HepG2 (cell line): Measurements from ENCODE around the gene SLC17A9. TPM values are rescaled to one million over a fixed set of nuclear protein-coding genes. Genes with fewer than 3 reads are reported as not detected.

Source experiments
- ATAC-seq: fragments of 200-7000 bp; cut with Tn5 transposase; 3 replicates; pipeline ENCODE4 v1.9.1; 2020; ENCODE audit warnings: mild to moderate bottlenecking, moderate library complexity
- BruUV-seq: library from RNA; stranded (reverse); fragments of 400-500 nt; replicated peaks from 2 replicates; lab custom pipeline; 2021; lab: Mats Ljungman, UMichigan
- CTCF ChIA-PET: fragments of 300-600 bp; formaldehyde crosslinking; extraction: SDS; loops from one replicate; lab custom pipeline; 2021; ENCODE audit warnings: low total read pairs, inconsistent platforms, low intra/inter-chr PET ratio; lab: Yijun Ruan, JAX
- POLR2A ChIA-PET: fragments of 350-600 bp; sonication (Branson Sonifier 250); formaldehyde crosslinking; loops from one replicate; lab custom pipeline; 2020; ENCODE audit warnings: antibody characterized with exemption, inconsistent platforms; lab: Yijun Ruan, JAX
- DNase-seq: peaks from one replicate; pipeline ENCODE4 v3.0.0-alpha.2; 2015; ENCODE audit warnings: low spot score
- FAIRE-seq: peaks from 3 replicates; lab custom pipeline; 2011; peaks lifted over from hg19 to GRCh38; lab: Jason Lieb, UNC
- H2AFZ ChIP-seq: one replicate; pipeline ENCODE4 v1.6.1; 2011; ENCODE audit warnings: low read length, inconsistent platforms
- H3K27ac ChIP-seq: fragments of 300-600 bp; 3 replicates; pipeline ENCODE4 v1.8.0; 2011; ENCODE audit warnings: mixed run types, mild to moderate bottlenecking, mixed read lengths, low read length, inconsistent platforms; ENCODE audit not compliant: insufficient read depth; ENCODE audit errors: extremely low read length
- H3K27me3 ChIP-seq, 2 experiments: fragments of 200-600 bp in 1 of 2; 2 replicates in 1 of 2; 3 replicates in 1 of 2; pipeline versions ENCODE4 v1.6.0 to v1.8.0; 2011; ENCODE audit warnings: low read length in 2 of 2, mild to moderate bottlenecking in 2 of 2, moderate library complexity in 2 of 2, inconsistent platforms in 1 of 2; ENCODE audit not compliant: insufficient read depth in 2 of 2, control insufficient read depth in 1 of 2
- H3K36me3 ChIP-seq, 2 experiments: fragments of 200-600 bp in 1 of 2; replicated peaks in 1 of 2; 2 replicates in 1 of 2; 3 replicates in 1 of 2; pipeline versions ENCODE4 v1.5.1 to v1.8.0; 2011; ENCODE audit warnings: low read length in 2 of 2, inconsistent platforms in 1 of 2; ENCODE audit not compliant: insufficient read depth in 2 of 2, control insufficient read depth in 1 of 2
- H3K4me1 ChIP-seq: 2 replicates; pipeline ENCODE4 v1.5.1; 2012; ENCODE audit warnings: low read length, inconsistent platforms; ENCODE audit not compliant: insufficient read depth
- H3K4me2 ChIP-seq: 2 replicates; pipeline ENCODE4 v1.6.0; 2011; ENCODE audit warnings: low read depth, low read length, inconsistent platforms
- H3K4me3 ChIP-seq, 3 experiments: fragments of 200-600 bp in 1 of 3; sonication (generic), shearing (Covaris generic) in 1 of 3; replicated peaks in 1 of 3; 2 replicates each; pipeline ENCODE4 v1.5.1; 2011 to 2016; ENCODE audit warnings: low read length in 3 of 3, inconsistent platforms in 2 of 3, low read depth in 2 of 3, mild to moderate bottlenecking in 2 of 3, control low read depth in 1 of 3, mixed read lengths in 1 of 3; ENCODE audit not compliant: insufficient read depth in 1 of 3
- H3K79me2 ChIP-seq: one replicate; pipeline ENCODE4 v1.6.1; 2011; ENCODE audit warnings: low read length, inconsistent platforms; ENCODE audit not compliant: insufficient read depth
- H3K9ac ChIP-seq: 2 replicates; pipeline ENCODE4 v1.6.0; 2011; ENCODE audit warnings: mild to moderate bottlenecking, low read depth, low read length, inconsistent platforms; ENCODE audit not compliant: insufficient read depth
- H3K9me3 ChIP-seq: 2 replicates; pipeline ENCODE4 v1.5.1; 2012; ENCODE audit warnings: mild to moderate bottlenecking, low read length
- H4K20me1 ChIP-seq: 2 replicates; pipeline ENCODE4 v1.6.0; 2011; ENCODE audit warnings: inconsistent platforms, mild to moderate bottlenecking, low read length, moderate library complexity; ENCODE audit not compliant: insufficient read depth
- CC2D1A ChIP-seq: sonication (generic); formaldehyde crosslinking; IDR thresholded peaks from 2 replicates; pipeline ENCODE4 v1.8.1; 2023; ENCODE audit warnings: mild to moderate bottlenecking, missing genetic modification reagents
- GATAD1 ChIP-seq: IDR thresholded peaks from 2 replicates; pipeline ENCODE4 v1.6.1; 2016; ENCODE audit warnings: missing genetic modification reagents, missing compliant biosample characterization
- MEIS1 ChIP-seq: sonication (generic); formaldehyde crosslinking; IDR thresholded peaks from 2 replicates; pipeline ENCODE4 v1.9.0; 2021; ENCODE audit warnings: mild to moderate bottlenecking, missing genetic modification reagents, moderate library complexity, borderline replicate concordance
- PAX8 ChIP-seq: sonication (generic); formaldehyde crosslinking; IDR thresholded peaks from 2 replicates; pipeline ENCODE4 v1.8.0; 2022; ENCODE audit warnings: mild to moderate bottlenecking, missing genetic modification reagents, borderline replicate concordance
- POGK ChIP-seq: sonication (generic); formaldehyde crosslinking; conservative IDR thresholded peaks from 2 replicates; pipeline ENCODE4 v1.8.0; 2022; ENCODE audit warnings: mild to moderate bottlenecking, moderate library complexity, missing genetic modification reagents
- POLR2AphosphoS5 ChIP-seq: IDR thresholded peaks from 2 replicates; pipeline ENCODE4 v1.6.1; 2012; ENCODE audit warnings: low read depth, low read length
- REPIN1 ChIP-seq: sonication (generic); formaldehyde crosslinking; IDR thresholded peaks from 2 replicates; pipeline ENCODE4 v1.8.0; 2022; ENCODE audit warnings: missing genetic modification reagents, low read depth, mild to moderate bottlenecking, borderline replicate concordance
- REXO4 ChIP-seq: sonication (generic); formaldehyde crosslinking; IDR thresholded peaks from 2 replicates; pipeline ENCODE4 v1.8.0; 2022; ENCODE audit warnings: missing genetic modification reagents, mild to moderate bottlenecking, borderline replicate concordance
- RFX3 ChIP-seq: IDR thresholded peaks from 2 replicates; pipeline ENCODE4 v1.6.1; 2016; ENCODE audit warnings: missing biosample characterization, missing genetic modification reagents
- RXRB ChIP-seq: IDR thresholded peaks from 2 replicates; pipeline ENCODE4 v1.6.1; 2016; ENCODE audit warnings: borderline replicate concordance, missing genetic modification reagents, missing compliant biosample characterization
- TEAD3 ChIP-seq: optimal IDR thresholded peaks from 2 replicates; pipeline ENCODE3; 2016; ENCODE audit warnings: borderline replicate concordance
- TEF ChIP-seq: sonication (generic); formaldehyde crosslinking; IDR thresholded peaks from 2 replicates; pipeline ENCODE4 v1.5.0; 2020; ENCODE audit warnings: missing genetic modification reagents
- ZNF142 ChIP-seq: sonication (generic); formaldehyde crosslinking; IDR thresholded peaks from 2 replicates; pipeline ENCODE4 v1.4.0; 2020; ENCODE audit warnings: missing genetic modification reagents
- ZNF205 ChIP-seq: IDR thresholded peaks from 2 replicates; pipeline ENCODE4 v1.6.1; 2018; ENCODE audit warnings: missing biosample characterization, missing genetic modification reagents
- ZNF775 ChIP-seq: sonication (generic); formaldehyde crosslinking; IDR thresholded peaks from 2 replicates; pipeline ENCODE4 v1.4.0; 2020; ENCODE audit warnings: missing genetic modification reagents, mild to moderate bottlenecking, moderate library complexity, borderline replicate concordance
- WGBS: methylation state at CpG from one replicate; pipeline ENCODE4 v1.1.6; 2017; ENCODE audit warnings: low lambda C conversion rate; 5-methylcytosine and 5-hydroxymethylcytosine counted together
- in situ Hi-C: cut with HindIII; loops from 2 replicates; pipeline ENCODE4 v1.10.0; 2017; ENCODE audit warnings: low pct_unique_long_range_greater_than_20kb; ENCODE audit not compliant: extremely low pct_ligation_motif_present
- intact Hi-C: fragments of 100-400 bp; cut with micrococcal nuclease; formaldehyde crosslinking; loops from one replicate; pipeline ENCODE4 v1.10.0; 2022; ENCODE audit not compliant: unreplicated experiment
- polyA plus RNA-seq, 8 experiments: library from polyadenylated mRNA; depleted of rRNA in 3 of 8; stranded (reverse) in 7 of 8; unstranded in 1 of 8; fragments of >200 nt; fragmentation: Illumina TruSeq in 4 of 8; extraction: Trizol in 4 of 8; gene quantifications; 2 replicates each; pipeline versions ENCODE4 v1.2.1 to v1.2.3, GENCODE V29; 2011 to 2016; ENCODE audit warnings: low read depth in 4 of 8, missing spikeins in 1 of 8, mixed read lengths in 1 of 8; ENCODE audit not compliant: insufficient read depth in 1 of 8
- total RNA-seq, 5 experiments: library from RNA; depleted of rRNA; stranded (reverse); fragments of >200 nt; fragmentation: Illumina TruSeq; extraction: Trizol; gene quantifications; 2 replicates each; pipeline ENCODE4 v1.2.3, GENCODE V29; 2016; ENCODE audit warnings: low read depth in 1 of 5

The SLC17A9 gene
- total and polyA plus RNA-seq, 2 of the 13 experiments (the other 11 are each of a cell fraction or from before 2014, with no cell fraction given), result 110 to 191 TPM

- BruUV-seq, result no TSS peak
- ChIA-PET POLR2A (interaction anchor here (1.1 to 2.7 kb wide), 3 partner anchors 8 to 36 kb away, joined by 4 to 18 read pairs (median 10); partner anchors contain the start of genes DIDO1 and GID8), CTCF (interaction anchor here (1.7 kb wide), 1 partner anchor 11 kb away, joined by 6 read pairs; no protein-coding TSS in a partner anchor)
- DNase-seq (no peak), FAIRE-seq (no peak), ATAC-seq (no peak)
- no peak overlapping the region for H2AFZ ChIP-seq
- H4K20me1 ChIP-seq, result peaks cover 96% of the 10 kb centered on the region
- H3K27ac ChIP-seq, result peak overlapping the region; percentile 93
- no peak overlapping the region; a peak in 1 of 6 replicates for H3K4me3 ChIP-seq
- H3K36me3 ChIP-seq, result peaks cover 9 to 15% of the 10 kb centered on the region in 2 experiments; a peak in 4 of 5 replicates
- H3K9me3 ChIP-seq, result no peaks in the 10 kb centered on the region
- peak overlapping the region; percentile 74 for H3K4me2 ChIP-seq
- H3K79me2 ChIP-seq, result peaks cover 100% of the 10 kb centered on the region
- WGBS, result 65% methylated on average over 3 of the region's 3 CpGs
- H3K27me3 ChIP-seq, result no peaks in the 10 kb centered on the region
- H3K4me1 ChIP-seq, result peaks cover 98% of the 10 kb centered on the region
- H3K9ac ChIP-seq, result peak overlapping the region; percentile 32; the same call in 1 of the 2 replicates
- in situ Hi-C loops (no loop called here), intact Hi-C loops (no loop called here)
- TF ChIP-seq MEIS1 (CRISPR knock-in tag) (0 out of 2 replicates have a peak, but pooled peaks have one; percentile 14), TEF (CRISPR knock-in tag) (no peak), POLR2AphosphoS5 (peak; percentile 15; the same call in 1 of the 2 replicates), ZNF205 (no peak), TEAD3 (CRISPR knock-in tag) (peak; percentile 6), GATAD1 (0 out of 2 replicates have a peak, but pooled peaks have one; percentile 14), RFX3 (CRISPR knock-in tag) (no peak), ZNF142 (no peak), ZNF775 (CRISPR knock-in tag) (no peak), REXO4 (CRISPR knock-in tag) (no peak), POGK (CRISPR knock-in tag) (no peak), RXRB (CRISPR knock-in tag) (peak; percentile 38; the same call in 1 of the 2 replicates), PAX8 (0 out of 2 replicates have a peak, but pooled peaks have one; percentile 36), REPIN1 (CRISPR knock-in tag) (no peak), CC2D1A (no peak)
Measured at GRCh38 chr20:62918147-62918546, 34.4 kb upstream of the SLC17A9 start.
